Inflammatory macrophage (primary cell): ENCODE results near the gene ARHGEF7.
A peak's percentile ranks its signal among the peaks of the same experiment; 100 is the strongest.
"Not testable (repeated sequence)": the region's sequence is repeated elsewhere in the genome, so short reads cannot be mapped to it uniquely, and the experiment has no call there.

Experiments
- DNase-seq, 2 donors: peaks; one replicate each; pipeline ENCODE4 v3.0.0-alpha.2; 2020 to 2022

Gene ARHGEF7

GRCh38 chr13:111175372-111175771 lies 60.3 kb downstream of the ARHGEF7 start:
- DNase-seq, result no peak

GRCh38 chr13:111175935-111176334 lies 60.8 kb downstream of the ARHGEF7 start:
- DNase-seq, result no peak

GRCh38 chr13:111176421-111176820 lies 61.3 kb downstream of the ARHGEF7 start:
- DNase-seq, result no peak

- DNase-seq, result no peak
Measured at GRCh38 chr13:111177081-111177711, 62.1 kb downstream of the ARHGEF7 start.

- DNase-seq, result peak; percentile 17 to 28
Measured at GRCh38 chr13:111177921-111178320, 62.8 kb downstream of the ARHGEF7 start.

GRCh38 chr13:111178402-111178801 lies 63.3 kb downstream of the ARHGEF7 start:
- DNase-seq, result no peak

GRCh38 chr13:111179908-111180760 lies 65.0 kb downstream of the ARHGEF7 start:
- peak in 1 of 2 donors; percentile 13 for DNase-seq

GRCh38 chr13:111181977-111182376 lies 66.9 kb downstream of the ARHGEF7 start:
- no peak for DNase-seq

- no peak for DNase-seq
Measured at GRCh38 chr13:111183087-111183645, 68.1 kb downstream of the ARHGEF7 start.

- no peak for DNase-seq
Measured at GRCh38 chr13:111183959-111184358, 68.8 kb downstream of the ARHGEF7 start.

GRCh38 chr13:111184458-111185401 lies 69.6 kb downstream of the ARHGEF7 start:
- no peak for DNase-seq

- DNase-seq, result no peak
Measured at GRCh38 chr13:111186305-111186935, 71.3 kb downstream of the ARHGEF7 start.

GRCh38 chr13:111187960-111188541 lies 72.9 kb downstream of the ARHGEF7 start:
- DNase-seq, result no peak

- not testable (repeated sequence) for DNase-seq
Measured at GRCh38 chr13:111189064-111189505, 74.0 kb downstream of the ARHGEF7 start.

GRCh38 chr13:111189516-111189915 lies 74.4 kb downstream of the ARHGEF7 start:
- not testable (repeated sequence) for DNase-seq

- not testable (repeated sequence) for DNase-seq
Measured at GRCh38 chr13:111193223-111193622, 78.1 kb downstream of the ARHGEF7 start.

- DNase-seq, result not testable (repeated sequence)
Measured at GRCh38 chr13:111194651-111195050, 79.5 kb downstream of the ARHGEF7 start.

- not testable (repeated sequence) for DNase-seq
Measured at GRCh38 chr13:111198732-111199378, 83.7 kb downstream of the ARHGEF7 start.

GRCh38 chr13:111201304-111201940 lies 86.3 kb downstream of the ARHGEF7 start:
- no peak for DNase-seq

GRCh38 chr13:111202156-111202621 lies 87.1 kb downstream of the ARHGEF7 start:
- no peak for DNase-seq
